CD4-positive, alpha-beta T cell treated with Interferon gamma for 1 hour (primary cell): ENCODE results near the gene GRIK5.
"Not testable (repeated sequence)": the region's sequence is repeated elsewhere in the genome, so short reads cannot be mapped to it uniquely, and the experiment has no call there.

Experiments used
- DNase-seq: peaks from one replicate; pipeline ENCODE4 v3.0.0-alpha.2; 2020

Gene GRIK5

DNA sequence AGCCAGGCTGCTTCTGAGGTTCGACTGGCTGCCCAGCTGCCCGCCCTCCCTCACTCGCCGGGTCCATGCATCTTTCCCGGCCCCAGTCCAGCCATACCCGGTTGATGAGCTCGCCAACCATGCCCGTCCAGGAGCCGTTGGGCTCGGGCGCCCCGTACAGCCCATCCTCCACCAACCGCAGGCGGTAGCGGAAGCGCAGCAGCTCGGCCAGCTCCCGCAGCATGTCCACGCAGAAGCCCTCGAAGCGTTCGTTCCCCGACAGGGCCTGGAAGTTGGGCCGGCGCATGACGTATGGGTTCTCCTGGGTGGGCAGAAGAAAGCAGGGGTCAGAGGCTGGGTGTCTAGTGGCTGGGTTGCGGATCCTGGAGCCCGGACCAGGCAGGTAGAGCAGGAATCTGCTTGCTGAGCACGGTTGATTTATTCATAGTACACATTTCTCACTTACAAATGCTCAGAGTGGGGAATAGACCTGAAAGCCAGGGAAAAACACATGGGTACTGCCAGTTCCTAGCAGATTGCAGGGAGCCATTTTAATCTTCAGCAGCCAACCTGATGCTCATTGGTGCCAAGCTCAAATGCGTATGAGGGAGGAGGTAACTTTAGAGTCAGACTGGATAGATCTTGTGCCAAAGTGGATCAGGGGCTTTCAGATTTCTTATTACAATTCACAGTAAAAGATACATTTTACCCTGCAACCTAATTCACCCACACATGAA, 27.4 kb downstream of the GRIK5 start:
- DNase-seq: no peak

GRCh38 chr19:42040491-42040890, 29.5 kb downstream of the GRIK5 start:
- not testable (repeated sequence) for DNase-seq

DNA sequence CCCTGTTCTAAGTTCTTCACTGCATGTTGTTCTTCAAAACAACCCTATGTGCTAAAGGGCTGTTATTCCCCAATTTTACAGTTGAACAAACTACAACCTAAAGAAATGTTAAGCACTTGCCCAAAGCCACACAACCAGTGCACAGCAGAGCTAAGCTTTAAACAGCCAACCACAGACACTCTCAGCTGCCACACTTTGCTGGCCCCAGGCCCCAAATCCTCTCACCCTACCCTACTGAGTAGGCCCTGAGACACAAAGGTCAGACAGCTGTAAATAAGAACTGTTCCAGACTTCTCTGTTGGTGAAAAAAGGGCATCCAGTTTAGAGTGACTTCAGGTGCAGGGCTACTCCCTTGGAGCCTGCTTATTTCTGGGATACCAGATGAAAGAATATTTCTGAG, 30.0 kb downstream of the GRIK5 start:
- no peak for DNase-seq

DNA sequence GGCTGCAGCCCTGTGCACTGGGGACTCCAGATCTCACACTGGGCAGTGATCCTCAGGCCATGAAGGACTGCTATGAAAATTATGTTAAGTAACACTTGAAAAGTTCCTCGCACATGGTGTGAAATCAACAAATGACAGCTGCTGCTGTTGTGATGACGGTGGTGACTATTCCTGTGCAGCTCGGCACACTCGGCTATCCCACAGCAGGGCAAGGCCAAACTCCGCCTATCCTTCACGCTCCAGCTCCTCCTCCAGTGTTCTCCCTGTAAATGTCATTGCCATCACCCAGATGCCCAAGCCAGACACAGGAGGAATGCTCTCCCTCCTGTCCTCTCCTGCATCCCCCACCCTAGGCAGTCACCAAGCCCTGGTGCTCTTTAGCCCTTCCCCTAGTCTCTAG, 31.3 kb downstream of the GRIK5 start:
- no peak for DNase-seq

- no peak for DNase-seq
Observed at GRCh38 chr19:42037649-42038048, 32.4 kb downstream of the GRIK5 start.

GRCh38 chr19:42034640-42035391, 35.2 kb downstream of the GRIK5 start:
- DNase-seq: peak; percentile 52

GRCh38 chr19:42033413-42033812, 36.6 kb downstream of the GRIK5 start:
- no peak for DNase-seq

DNA sequence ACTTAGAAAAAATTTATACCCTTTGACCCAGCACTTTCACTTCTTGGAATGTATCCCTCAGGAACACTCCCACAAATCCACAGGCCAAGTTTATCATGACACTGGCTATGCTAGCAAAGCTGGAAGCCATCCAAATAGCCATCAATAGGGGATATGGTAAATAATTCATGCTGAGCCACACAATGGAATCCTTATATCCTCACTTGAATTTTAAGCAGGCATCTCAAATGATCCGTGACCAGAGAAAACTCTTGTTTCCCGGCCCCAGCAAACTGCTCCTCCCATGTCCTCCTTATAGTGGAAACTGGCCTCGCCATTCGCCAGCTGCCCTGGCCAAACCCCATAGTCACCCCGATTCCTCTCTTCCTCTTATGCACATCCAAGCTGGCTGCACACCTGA, 37.6 kb downstream of the GRIK5 start:
- no peak for DNase-seq

- DNase-seq: no peak
Observed at GRCh38 chr19:42030645-42031440, 39.2 kb downstream of the GRIK5 start.

DNA sequence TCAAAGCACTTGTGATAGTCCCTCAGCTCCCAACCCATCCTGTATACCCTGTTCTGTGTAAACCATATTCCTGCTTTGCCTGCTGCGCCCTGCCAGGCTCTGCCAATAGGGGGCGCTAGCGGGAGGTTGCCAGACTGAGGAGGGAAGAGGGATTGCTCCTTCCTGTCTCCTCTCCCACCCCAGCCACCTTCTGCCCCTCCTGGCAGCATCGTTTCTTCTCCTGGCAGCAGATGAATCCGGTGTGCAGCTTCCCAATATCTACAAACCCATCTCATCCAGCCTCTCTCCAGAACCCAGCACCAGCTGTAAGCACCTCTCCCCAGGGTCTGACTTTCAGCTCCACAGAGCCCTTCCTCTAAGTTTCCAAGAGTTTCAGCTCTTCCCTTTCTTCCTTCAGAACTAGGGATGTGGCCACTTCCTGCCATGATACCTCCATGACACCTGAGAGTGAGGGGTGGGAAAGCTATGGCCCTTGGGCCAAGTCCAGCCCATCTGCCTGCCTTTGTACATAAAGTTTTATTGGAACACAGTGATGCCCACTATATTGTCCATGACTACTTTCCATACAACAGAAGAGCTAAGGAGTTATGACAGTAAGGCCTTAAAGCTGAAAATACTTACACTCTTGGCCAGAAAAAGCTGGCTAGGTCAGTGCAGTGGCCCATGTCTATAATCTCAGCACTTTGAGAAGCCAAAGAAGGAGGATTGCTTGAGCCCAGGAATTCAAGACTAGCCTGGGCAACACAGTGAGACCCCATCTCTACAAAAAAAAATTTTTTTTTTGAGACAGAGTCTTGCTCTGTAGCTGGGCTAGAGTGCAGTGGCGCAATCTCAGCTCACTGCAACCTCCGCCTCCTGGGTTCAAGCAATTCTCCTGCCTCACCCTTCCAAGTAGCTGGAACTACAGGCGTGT, 41.4 kb downstream of the GRIK5 start:
- no peak for DNase-seq

GRCh38 chr19:42024622-42025111, 45.3 kb downstream of the GRIK5 start:
- DNase-seq: no peak

GRCh38 chr19:42023943-42024260, 46.1 kb downstream of the GRIK5 start:
- no peak for DNase-seq

DNA sequence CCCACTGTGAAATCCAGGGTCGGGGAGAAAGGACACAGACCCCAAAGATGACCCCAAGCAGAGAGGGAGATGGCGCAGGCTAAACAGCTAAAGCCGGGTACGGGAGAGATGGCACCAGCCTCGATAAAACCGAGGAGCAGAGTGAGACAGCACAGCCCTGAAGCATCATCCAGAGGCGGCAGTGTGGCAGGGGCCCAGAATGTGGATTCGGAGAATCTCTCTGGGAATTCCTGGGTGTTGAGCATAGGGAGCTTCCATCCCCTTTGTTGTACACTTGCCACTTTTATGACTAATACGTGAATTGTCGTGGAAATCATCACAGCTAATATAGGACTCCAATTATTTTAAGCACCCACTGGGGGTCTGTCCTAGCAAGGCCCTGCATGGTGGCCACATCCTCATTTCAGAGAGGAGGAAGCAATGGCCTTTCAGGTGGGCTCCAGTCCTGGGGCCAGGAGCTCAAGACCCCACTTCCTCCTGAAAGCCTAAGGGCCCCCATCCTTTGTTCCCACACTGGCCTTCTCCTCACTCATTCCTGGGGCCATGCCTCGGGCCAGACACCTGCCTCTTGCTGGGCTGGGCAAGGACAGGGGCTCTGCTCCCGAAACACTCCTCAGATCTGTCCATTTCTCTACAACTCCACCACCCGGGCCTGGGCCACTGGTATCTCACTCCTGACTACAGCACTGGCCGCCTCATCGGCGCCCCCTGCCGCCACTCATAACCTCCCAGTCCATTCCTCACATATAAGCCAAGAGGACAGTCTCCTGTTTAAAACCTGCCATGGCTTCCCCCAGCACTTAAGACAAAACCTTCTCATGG, 46.7 kb downstream of the GRIK5 start:
- no peak for DNase-seq

DNA sequence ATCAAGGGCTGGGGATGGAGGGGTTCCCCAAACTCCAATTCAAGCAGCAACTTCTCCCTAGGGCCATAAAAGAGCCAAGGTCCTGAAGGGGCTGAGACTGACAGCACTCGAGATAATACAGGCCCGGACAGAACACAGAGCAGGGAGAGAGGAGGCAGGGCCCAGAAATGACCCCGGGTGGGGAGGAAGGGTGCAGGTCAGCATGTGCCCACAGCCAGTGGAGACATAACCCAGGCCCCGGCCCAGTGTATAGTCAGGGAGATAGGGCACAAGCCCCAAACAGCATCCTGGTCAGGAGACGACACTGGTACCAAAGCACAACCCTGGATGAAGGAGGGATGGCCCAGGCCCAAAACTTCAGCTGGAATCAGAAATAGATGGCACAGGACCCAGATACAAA, 47.4 kb downstream of the GRIK5 start:
- no peak for DNase-seq

DNA sequence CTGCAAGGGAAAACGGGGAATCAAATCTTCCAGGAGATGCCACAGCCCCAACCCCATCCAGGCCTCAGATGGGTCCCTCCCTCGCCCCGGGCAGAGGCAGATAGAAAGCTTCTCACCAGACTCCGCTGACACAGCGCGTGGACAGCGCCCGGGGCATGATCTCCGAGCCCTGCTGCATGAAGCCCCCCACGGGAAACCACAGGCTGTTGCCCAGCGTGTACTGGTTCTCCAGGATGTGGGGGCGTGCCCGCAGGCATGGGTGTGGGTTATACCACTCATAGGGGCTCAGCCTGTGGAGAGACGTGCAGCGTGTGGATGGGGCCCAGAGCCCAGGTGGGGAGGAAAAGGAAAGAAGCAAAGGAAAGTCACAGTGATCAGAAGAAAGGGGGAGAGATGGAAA, 48.8 kb downstream of the GRIK5 start:
- no peak for DNase-seq

GRCh38 chr19:42018503-42019193, 51.4 kb downstream of the GRIK5 start:
- DNase-seq: no peak

DNA sequence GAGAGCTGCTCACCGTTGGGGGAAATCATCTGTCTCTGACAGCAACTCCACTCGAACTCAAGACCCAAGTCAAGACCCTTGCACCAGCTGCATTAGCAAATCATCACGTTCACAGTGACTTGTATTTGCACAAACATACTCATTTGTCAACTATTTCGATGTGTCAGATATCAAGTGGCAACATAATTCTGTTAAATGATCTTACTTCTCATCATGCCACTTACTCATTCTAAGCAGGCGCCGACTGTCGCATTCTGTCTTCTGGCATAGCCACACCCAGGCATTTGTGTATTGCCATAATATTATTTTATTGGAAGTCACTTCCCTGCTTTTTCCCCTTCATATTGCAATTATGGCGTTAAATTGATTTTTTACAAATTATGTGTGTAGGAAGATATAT, 53.0 kb downstream of the GRIK5 start:
- no peak for DNase-seq

GRCh38 chr19:42012747-42013146, 57.3 kb downstream of the GRIK5 start:
- not testable (repeated sequence) for DNase-seq

DNA sequence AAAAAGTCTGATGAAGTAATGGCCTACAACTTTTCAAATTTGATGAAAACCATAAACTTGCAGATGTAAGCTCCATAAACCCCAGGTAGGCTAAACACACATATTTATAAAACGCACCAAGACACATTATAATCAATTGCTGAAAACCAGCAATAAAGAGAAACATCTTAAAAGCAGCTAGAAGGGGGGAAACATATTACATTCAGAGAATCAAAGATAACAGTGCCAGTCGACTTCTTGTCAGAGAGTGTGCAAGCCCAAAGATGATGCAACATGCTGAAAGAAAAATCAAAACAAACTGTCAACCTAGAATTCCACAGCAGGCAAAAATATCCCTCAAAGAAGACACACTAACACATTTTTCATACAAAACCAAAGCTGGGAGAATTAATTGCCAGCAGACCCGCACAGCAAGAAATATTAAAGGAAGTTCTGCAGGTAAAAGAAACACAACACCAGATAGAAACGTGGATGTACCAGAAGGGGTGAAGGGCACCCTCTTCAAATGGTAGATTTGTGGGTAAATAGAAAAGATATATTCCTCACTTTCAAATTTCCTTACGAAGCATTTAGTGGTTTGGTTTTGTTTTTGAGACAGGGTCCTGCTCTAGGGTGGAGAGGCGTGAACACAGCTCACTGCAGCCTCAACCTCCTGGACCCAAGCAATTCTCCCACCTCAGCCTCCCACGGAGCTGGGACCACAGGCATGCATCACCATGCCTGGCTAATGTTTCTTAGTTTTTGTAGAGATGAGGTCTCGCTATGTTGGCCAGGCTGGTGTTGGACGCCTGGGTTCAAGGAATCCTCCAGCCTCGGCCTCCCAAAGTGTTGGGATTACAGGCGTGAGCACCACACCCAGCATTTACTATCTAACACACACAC, 59.5 kb downstream of the GRIK5 start:
- DNase-seq: no peak

DNA sequence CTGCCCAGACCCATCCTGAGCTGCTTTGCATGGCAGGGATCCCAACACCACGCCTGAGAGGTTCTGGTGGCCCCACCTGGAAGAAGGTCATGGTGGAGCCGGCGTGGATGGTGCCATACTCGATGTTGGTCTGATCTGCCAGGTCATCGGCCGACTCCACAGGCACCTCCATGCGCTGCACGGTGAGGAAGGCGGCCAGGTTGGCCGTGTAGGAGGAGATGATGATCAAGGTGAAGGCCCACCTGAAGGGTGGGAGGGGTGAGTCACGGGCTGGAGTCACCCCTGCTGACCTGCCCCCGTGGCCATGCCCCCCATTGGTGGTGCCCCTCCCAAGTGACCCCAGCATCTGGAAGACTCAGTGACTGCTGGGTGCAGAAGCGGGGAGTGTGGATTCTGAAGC, 63.4 kb downstream of the GRIK5 start:
- no peak for DNase-seq
